ENCODE measurements around the gene PTK7.

DNA sequence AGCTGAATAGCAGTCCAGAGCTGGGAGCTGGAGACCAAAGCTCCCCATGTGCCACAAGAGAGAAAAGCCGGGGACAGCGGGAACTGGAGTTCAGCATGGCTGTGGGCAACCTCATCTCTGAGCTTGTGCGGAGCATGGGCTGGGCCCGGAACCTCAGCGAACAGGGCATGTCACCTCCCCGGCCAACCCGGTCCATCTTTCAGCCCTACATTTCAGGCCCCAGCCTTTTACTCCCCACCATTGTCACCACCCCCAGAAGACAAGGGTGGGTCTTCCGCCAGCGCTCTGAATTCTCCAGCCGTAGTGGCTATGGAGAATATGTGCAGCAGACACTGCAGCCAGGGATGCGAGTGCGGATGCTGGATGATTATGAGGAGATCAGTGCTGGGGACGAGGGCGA lies 109.9 kb downstream of the PTK7 start:
- TF ChIP-seq, protein P1, sequence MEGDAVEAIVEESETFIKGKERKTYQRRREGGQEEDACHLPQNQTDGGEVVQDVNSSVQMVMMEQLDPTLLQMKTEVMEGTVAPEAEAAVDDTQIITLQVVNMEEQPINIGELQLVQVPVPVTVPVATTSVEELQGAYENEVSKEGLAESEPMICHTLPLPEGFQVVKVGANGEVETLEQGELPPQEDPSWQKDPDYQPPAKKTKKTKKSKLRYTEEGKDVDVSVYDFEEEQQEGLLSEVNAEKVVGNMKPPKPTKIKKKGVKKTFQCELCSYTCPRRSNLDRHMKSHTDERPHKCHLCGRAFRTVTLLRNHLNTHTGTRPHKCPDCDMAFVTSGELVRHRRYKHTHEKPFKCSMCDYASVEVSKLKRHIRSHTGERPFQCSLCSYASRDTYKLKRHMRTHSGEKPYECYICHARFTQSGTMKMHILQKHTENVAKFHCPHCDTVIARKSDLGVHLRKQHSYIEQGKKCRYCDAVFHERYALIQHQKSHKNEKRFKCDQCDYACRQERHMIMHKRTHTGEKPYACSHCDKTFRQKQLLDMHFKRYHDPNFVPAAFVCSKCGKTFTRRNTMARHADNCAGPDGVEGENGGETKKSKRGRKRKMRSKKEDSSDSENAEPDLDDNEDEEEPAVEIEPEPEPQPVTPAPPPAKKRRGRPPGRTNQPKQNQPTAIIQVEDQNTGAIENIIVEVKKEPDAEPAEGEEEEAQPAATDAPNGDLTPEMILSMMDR (IDR thresholded peaks at IDR 0.05): no peak
- TF ChIP-seq POLR2AphosphoS5 (IDR thresholded peaks at IDR 0.05) (no peak), EP300 (IDR thresholded peaks at IDR 0.05) (no peak), POLR2A (IDR thresholded peaks at IDR 0.05) (no peak)
